PFSK-1 (cell line): ENCODE results near the gene S100G. TPM values are rescaled to one million over a fixed set of nuclear protein-coding genes. Genes with fewer than 3 reads are reported as not detected.

Source experiments
- FOXP2 ChIP-seq: optimal IDR thresholded peaks from 2 replicates; pipeline ENCODE3; 2011; ENCODE audit warnings: borderline replicate concordance, control low read depth, inconsistent platforms; ENCODE audit not compliant: insufficient read depth; ENCODE audit errors: extremely low read length, extremely low read depth
- POLR2AphosphoS5 ChIP-seq: IDR thresholded peaks from 2 replicates; pipeline ENCODE4 v1.6.1; 2012; ENCODE audit warnings: low read depth, mild to moderate bottlenecking, control low read depth, low read length, moderate library complexity
- REST ChIP-seq, 2 experiments: IDR thresholded peaks; 2 replicates each; pipeline versions ENCODE4 v1.6.1 to v1.8.0; 2011 to 2012; ENCODE audit warnings: low read depth in 2 of 2, low read length in 2 of 2, control low read depth in 1 of 2, inconsistent platforms in 1 of 2, mild to moderate bottlenecking in 1 of 2, moderate library complexity in 1 of 2; ENCODE audit not compliant: insufficient read depth in 1 of 2
- SIN3A ChIP-seq: IDR thresholded peaks from 2 replicates; pipeline ENCODE4 v1.6.1; 2012; ENCODE audit warnings: mild to moderate bottlenecking, low read length, moderate library complexity, borderline replicate concordance; ENCODE audit not compliant: insufficient read depth
- TAF1 ChIP-seq: IDR thresholded peaks from 2 replicates; pipeline ENCODE4 v1.6.1; 2012; ENCODE audit warnings: low read length, control low read depth, borderline replicate concordance; ENCODE audit not compliant: insufficient read depth
- polyA plus RNA-seq: library from polyadenylated mRNA; unstranded; fragments of >200 nt; gene quantifications from one replicate; pipeline ENCODE4 v1.2.1, GENCODE V29; 2012; ENCODE audit warnings: low read depth, missing spikeins; ENCODE audit not compliant: insufficient read length

Gene S100G, protein sequence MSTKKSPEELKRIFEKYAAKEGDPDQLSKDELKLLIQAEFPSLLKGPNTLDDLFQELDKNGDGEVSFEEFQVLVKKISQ
- polyA plus RNA-seq = not detected

- TF ChIP-seq SIN3A (no peak), TAF1 (no peak), POLR2AphosphoS5 (no peak), REST (IDR thresholded peaks at IDR 0.05; ENCODE audit: insufficient read depth in 1 of 2, low read depth in 2 of 2, low read length in 2 of 2) (no peak), FOXP2 (no peak)
Measured at GRCh38 chrX:16649858-16650257, at the start of gene S100G. Gene S100G (plus strand): TSS chrX:16650158. CDS start chrX:16651007, 849 bp downstream.

DNA sequence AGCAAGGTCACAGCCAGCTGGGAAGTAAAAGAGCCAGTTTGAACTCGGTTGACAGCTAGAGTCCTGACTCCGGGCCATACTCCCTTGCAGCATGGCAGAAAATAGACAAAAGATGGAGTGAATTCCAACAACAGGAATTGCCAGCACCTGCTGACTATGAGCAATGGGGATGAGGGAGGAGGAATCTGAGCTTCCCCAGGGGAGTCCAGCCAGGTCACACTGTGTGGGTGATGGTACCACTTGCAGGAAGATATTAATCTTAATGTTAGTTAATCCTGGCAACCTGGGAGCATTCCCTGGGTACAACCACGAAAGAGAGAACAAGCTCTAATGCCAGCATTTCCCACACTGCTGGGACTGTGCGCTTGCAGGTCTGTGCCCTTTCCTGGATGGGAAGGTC, 48.1 kb upstream of the S100G start:
- TF ChIP-seq FOXP2 = no peak
- no peak for TF ChIP-seq REST (IDR thresholded peaks at IDR 0.05; ENCODE audit: insufficient read depth in 1 of 2, low read depth in 2 of 2, low read length in 2 of 2)
- TF ChIP-seq TAF1 = no peak
- no peak for TF ChIP-seq POLR2AphosphoS5
- TF ChIP-seq SIN3A = no peak

DNA sequence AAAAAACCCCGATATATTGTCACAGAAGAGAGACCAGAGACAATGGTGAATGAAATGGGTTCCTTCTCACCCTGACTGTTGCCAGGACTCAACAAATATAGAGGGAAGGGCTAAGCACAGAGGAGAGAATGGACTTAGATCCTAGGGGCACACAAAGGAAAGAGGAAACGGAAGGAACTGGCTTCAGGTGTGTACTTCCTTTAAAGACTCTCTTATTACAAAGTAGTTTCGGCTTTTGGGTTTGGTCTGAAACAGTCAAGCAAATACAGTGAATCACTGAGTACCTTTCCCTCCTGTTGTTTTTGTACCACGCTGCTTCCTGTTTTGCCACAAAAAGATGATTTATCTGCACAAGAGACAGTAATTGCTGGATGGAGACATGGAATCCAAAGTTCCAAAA, 46.1 kb upstream of the S100G start:
- TF ChIP-seq POLR2AphosphoS5 (no peak), SIN3A (no peak), TAF1 (no peak), REST (IDR thresholded peaks at IDR 0.05; ENCODE audit: insufficient read depth in 1 of 2, low read depth in 2 of 2, low read length in 2 of 2) (no peak)

GRCh38 chrX:16604337-16604736, 45.6 kb upstream of the S100G start:
- TF ChIP-seq POLR2AphosphoS5 (no peak), REST (IDR thresholded peaks at IDR 0.05; ENCODE audit: insufficient read depth in 1 of 2, low read depth in 2 of 2, low read length in 2 of 2) (no peak), SIN3A (no peak), FOXP2 (no peak), TAF1 (no peak)
